ENCODE data around the gene BPIFB6.

BPIFB6 gene

GRCh38 chr20:33028875-33029274, 2.6 kb upstream of the BPIFB6 start:
- no peak for DNase-seq (ENCODE audit: low read depth)
- TF ChIP-seq, protein P1, sequence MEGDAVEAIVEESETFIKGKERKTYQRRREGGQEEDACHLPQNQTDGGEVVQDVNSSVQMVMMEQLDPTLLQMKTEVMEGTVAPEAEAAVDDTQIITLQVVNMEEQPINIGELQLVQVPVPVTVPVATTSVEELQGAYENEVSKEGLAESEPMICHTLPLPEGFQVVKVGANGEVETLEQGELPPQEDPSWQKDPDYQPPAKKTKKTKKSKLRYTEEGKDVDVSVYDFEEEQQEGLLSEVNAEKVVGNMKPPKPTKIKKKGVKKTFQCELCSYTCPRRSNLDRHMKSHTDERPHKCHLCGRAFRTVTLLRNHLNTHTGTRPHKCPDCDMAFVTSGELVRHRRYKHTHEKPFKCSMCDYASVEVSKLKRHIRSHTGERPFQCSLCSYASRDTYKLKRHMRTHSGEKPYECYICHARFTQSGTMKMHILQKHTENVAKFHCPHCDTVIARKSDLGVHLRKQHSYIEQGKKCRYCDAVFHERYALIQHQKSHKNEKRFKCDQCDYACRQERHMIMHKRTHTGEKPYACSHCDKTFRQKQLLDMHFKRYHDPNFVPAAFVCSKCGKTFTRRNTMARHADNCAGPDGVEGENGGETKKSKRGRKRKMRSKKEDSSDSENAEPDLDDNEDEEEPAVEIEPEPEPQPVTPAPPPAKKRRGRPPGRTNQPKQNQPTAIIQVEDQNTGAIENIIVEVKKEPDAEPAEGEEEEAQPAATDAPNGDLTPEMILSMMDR (conservative IDR thresholded peaks at IDR 0.05; ENCODE audit: low read length), result no peak
- H3K4me3 ChIP-seq (ENCODE audit: low read length), result no peak overlapping the region

GRCh38 chr20:33030076-33030475, 1.4 kb upstream of the BPIFB6 start:
- no peak overlapping the region for H3K4me3 ChIP-seq (ENCODE audit: low read length)
- TF ChIP-seq, protein P1 (conservative IDR thresholded peaks at IDR 0.05; ENCODE audit: low read length), result no peak
- DNase-seq (ENCODE audit: low read depth), result no peak

DNA sequence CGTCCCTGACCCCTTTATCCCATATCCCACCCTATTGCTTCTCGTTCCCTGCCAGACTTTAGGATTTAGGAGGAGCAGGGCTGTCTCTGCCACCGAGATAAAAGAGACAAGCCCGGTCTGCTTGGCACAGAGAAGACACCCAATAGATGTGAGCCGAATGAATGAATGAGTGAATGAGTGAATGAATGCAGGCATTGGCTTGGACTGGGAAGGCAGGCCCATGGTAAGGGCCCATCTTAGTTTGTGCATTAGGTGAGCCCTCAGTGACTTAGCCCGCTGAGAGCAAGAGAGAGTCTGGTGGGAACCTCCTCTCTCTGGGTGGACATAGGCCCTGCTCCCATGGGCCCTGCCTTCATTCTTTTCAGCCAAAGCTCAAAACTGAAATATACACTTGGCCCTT, 879 bp upstream of the BPIFB6 start:
- no peak for DNase-seq (ENCODE audit: low read depth)
- TF ChIP-seq, protein P1 (conservative IDR thresholded peaks at IDR 0.05; ENCODE audit: low read length), result no peak

DNA sequence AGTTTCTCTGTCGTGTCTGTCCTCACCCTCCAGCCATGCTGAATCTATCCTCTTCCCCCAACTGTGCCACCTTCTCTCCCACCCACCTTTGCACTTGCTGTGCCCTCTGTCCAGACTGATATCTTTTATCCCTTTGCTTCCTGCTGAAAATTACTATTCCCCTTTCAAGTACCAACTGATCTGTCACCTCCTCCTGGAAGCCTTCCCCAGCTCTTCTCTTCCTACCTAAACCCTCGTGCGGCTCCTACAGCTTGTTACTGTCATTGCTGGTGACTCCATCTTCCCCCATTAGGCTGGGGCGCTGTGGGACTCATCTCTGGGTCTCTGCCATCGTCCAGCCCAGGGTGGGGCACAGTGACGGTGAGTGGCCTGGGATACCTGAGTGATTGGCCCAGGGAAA, 1.1 kb downstream of the BPIFB6 start:
- DNase-seq (ENCODE audit: low read depth), result no peak
- TF ChIP-seq, protein P1 (conservative IDR thresholded peaks at IDR 0.05; ENCODE audit: low read length), result no peak
- H3K4me3 ChIP-seq (ENCODE audit: low read length), result no peak overlapping the region

More for the DNA sequence above, 879 bp upstream of the BPIFB6 start:
- no peak overlapping the region for H3K4me3 ChIP-seq (ENCODE audit: low read length)

- no peak overlapping the region for H3K4me3 ChIP-seq (ENCODE audit: low read length)
- TF ChIP-seq, protein P1 (conservative IDR thresholded peaks at IDR 0.05; ENCODE audit: low read length), result no peak
- no peak for DNase-seq (ENCODE audit: low read depth)
Measured at GRCh38 chr20:33033381-33033780, 1.9 kb downstream of the BPIFB6 start.

DNA sequence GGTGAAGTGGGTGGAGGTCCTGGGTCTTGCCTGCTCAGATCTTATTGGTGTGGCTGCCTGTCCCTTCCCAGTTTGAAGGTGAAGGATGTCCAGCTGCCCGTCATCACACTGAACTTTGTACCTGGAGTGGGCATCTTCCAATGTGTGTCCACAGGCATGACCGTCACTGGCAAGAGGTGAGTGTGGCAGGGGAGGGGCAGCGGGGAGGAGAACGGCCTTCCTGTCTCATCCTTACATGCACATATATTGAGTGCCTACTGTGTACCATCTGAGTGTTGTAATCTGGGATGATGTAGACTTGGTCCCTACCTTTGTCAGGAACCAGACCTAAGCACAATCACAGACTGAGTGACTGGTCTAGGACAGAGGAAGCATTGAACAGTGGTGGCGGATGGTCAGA, 2.7 kb downstream of the BPIFB6 start:
- H3K4me3 ChIP-seq (ENCODE audit: low read length), result no peak overlapping the region
- TF ChIP-seq, protein P1 (conservative IDR thresholded peaks at IDR 0.05; ENCODE audit: low read length), result no peak
- no peak for DNase-seq (ENCODE audit: low read depth)

DNA sequence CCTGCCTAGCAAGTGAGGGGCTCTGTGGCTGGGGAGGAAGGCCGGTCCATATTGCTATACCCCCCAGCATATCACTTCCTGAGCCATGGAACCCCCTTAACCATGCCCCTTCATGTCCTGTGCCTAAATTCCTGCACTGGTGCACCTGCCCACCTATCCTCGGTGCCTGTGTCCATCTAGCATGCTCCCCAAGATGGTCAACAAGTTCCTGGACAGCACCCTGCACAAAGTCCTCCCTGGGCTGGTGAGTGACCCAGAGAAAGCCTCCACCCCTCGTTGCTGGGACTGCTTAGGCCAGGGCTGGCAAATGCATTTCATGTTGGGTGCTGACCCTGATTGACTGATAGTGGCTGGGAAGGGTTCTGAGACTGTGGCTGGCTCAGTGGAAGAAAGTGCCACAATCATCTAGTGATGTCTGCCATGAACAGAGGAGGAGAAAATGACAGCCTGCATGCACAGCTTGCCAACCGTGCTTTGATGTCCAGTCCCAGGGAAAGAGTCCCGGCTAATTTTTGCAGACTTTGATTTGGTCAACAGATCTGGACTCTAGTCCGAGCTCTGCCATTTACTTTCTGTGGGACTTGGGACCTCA, 3.5 kb downstream of the BPIFB6 start:
- TF ChIP-seq, protein P1 (conservative IDR thresholded peaks at IDR 0.05; ENCODE audit: low read length), result no peak
- no peak for DNase-seq (ENCODE audit: low read depth)
- no peak overlapping the region for H3K4me3 ChIP-seq (ENCODE audit: low read length)
